ENCODE results near the gene CHRM4. TPM values are rescaled to one million over a fixed set of nuclear protein-coding genes. Genes with fewer than 3 reads are reported as not detected.

CHRM4 gene
- total and polyA plus RNA-seq, 12 donors, result 0.14 to 0.81 (median 0.39) TPM; not detected in 6

GRCh38 chr11:46404476-46405017, 13.0 kb upstream of the CHRM4 start:
- H3K27me3 ChIP-seq, result no peaks in the 10 kb centered on the region
- WGBS, 4 donors, result 72 to 90% (median 89%) methylated on average over 2 to 5 of the region's 5 CpGs
- TF ChIP-seq, protein P1, sequence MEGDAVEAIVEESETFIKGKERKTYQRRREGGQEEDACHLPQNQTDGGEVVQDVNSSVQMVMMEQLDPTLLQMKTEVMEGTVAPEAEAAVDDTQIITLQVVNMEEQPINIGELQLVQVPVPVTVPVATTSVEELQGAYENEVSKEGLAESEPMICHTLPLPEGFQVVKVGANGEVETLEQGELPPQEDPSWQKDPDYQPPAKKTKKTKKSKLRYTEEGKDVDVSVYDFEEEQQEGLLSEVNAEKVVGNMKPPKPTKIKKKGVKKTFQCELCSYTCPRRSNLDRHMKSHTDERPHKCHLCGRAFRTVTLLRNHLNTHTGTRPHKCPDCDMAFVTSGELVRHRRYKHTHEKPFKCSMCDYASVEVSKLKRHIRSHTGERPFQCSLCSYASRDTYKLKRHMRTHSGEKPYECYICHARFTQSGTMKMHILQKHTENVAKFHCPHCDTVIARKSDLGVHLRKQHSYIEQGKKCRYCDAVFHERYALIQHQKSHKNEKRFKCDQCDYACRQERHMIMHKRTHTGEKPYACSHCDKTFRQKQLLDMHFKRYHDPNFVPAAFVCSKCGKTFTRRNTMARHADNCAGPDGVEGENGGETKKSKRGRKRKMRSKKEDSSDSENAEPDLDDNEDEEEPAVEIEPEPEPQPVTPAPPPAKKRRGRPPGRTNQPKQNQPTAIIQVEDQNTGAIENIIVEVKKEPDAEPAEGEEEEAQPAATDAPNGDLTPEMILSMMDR (IDR thresholded peaks at IDR 0.05), result no peak
- TF ChIP-seq POLR2A (IDR thresholded peaks at IDR 0.05), result no peak
- H3K4me3 ChIP-seq, result no peak overlapping the region
- H3K4me1 ChIP-seq (replicated peaks in 1 of 2), result peaks cover 0 to 14% of the 10 kb centered on the region in 2 donors
- H3K36me3 ChIP-seq (replicated peaks in 1 of 2), result peaks cover 0 to 47% of the 10 kb centered on the region in 2 donors
- no peak overlapping the region for H3K27ac ChIP-seq
- intact Hi-C loops (cut with DNase I), result no loop called here
- no peak for DNase-seq
- H3K9me3 ChIP-seq (replicated peaks in 1 of 3), result no peaks in the 10 kb centered on the region

GRCh38 chr11:46402957-46403902, 11.7 kb upstream of the CHRM4 start:
- H3K9me3 ChIP-seq (replicated peaks in 1 of 3), result no peaks in the 10 kb centered on the region
- peaks cover 0 to 14% of the 10 kb centered on the region in 2 donors for H3K4me1 ChIP-seq (replicated peaks in 1 of 2)
- DNase-seq, result no peak
- H3K27ac ChIP-seq, result no peak overlapping the region
- TF ChIP-seq, protein P1 (IDR thresholded peaks at IDR 0.05), result no peak
- no peak for TF ChIP-seq POLR2A (IDR thresholded peaks at IDR 0.05)
- peaks cover 0 to 34% of the 10 kb centered on the region in 2 donors for H3K36me3 ChIP-seq (replicated peaks in 1 of 2)
- intact Hi-C loops (cut with DNase I), result no loop called here
- no peak overlapping the region for H3K4me3 ChIP-seq
- no peaks in the 10 kb centered on the region for H3K27me3 ChIP-seq
- WGBS, 4 donors, result 62 to 70% (median 66%) methylated on average over 5 to 6 of the region's 6 CpGs

- 94 to 99% (median 94%) methylated on average over 17 to 19 of the region's 19 CpGs for WGBS, 4 donors
- Histone ChIP-seq H3K4me3 (no peak overlapping the region), H3K27ac (no peak overlapping the region), H3K36me3 (replicated peaks in 1 of 2) (peaks cover 0 to 22% of the 10 kb centered on the region in 2 donors), H3K9me3 (replicated peaks in 1 of 3) (no peaks in the 10 kb centered on the region), H3K27me3 (no peaks in the 10 kb centered on the region), H3K4me1 (replicated peaks in 1 of 2) (peaks cover 5 to 8% of the 10 kb centered on the region in 2 donors)
- intact Hi-C loops (cut with DNase I), result loop anchor here in 1 of 2 donors (10.0 kb wide), 1 partner anchor 67 kb away; no protein-coding TSS in a partner anchor
- DNase-seq, result no peak
- TF ChIP-seq, protein P1 (IDR thresholded peaks at IDR 0.05), result no peak
- no peak for TF ChIP-seq POLR2A (IDR thresholded peaks at IDR 0.05)
Observed at GRCh38 chr11:46397526-46397925, 6.0 kb upstream of the CHRM4 start.

GRCh38 chr11:46393759-46394158, 2.2 kb upstream of the CHRM4 start:
- Histone ChIP-seq H3K27me3 (peaks cover 19% of the 10 kb centered on the region), H3K27ac (no peak overlapping the region), H3K4me3 (no peak overlapping the region), H3K4me1 (replicated peaks in 1 of 2) (peaks cover 19 to 40% of the 10 kb centered on the region in 2 donors), H3K9me3 (replicated peaks in 1 of 3) (no peaks in the 10 kb centered on the region), H3K36me3 (replicated peaks in 1 of 2) (peaks cover 0 to 22% of the 10 kb centered on the region in 2 donors)
- no peak for TF ChIP-seq POLR2A (IDR thresholded peaks at IDR 0.05)
- TF ChIP-seq, protein P1 (IDR thresholded peaks at IDR 0.05), result no peak
- WGBS, 4 donors, result 70 to 81% (median 75%) methylated on average over 4 of the region's 4 CpGs
- intact Hi-C loops (cut with DNase I), result loop anchor here in 1 of 2 donors (10.0 kb wide), 1 partner anchor 71 kb away; no protein-coding TSS in a partner anchor
- DNase-seq, result no peak
